Esophagus squamous epithelium (tissue), 5 donors: ENCODE data around the gene LRRN4. TPM values are rescaled to one million over a fixed set of nuclear protein-coding genes. Genes with fewer than 3 reads are reported as not detected.

ENCODE experiments used
- DNase-seq: peaks from one replicate; lab custom pipeline; 2025; lab: John Stamatoyannopoulos, UW
- H3K27ac ChIP-seq, 4 donors: fragments of 200-600 bp; sonication (generic); one replicate each; pipeline ENCODE4 v1.5.1; 2016 to 2019; ENCODE audit warnings: mild to moderate bottlenecking in 1 of 4
- H3K27me3 ChIP-seq, 4 donors: fragments of 200-600 bp; sonication (generic); 1 replicate in 3 of 4; 2 replicates in 1 of 4; pipeline versions ENCODE4 v1.5.1 to v1.6.0; 2017 to 2021; ENCODE audit warnings: antibody characterized with exemption in 1 of 4
- H3K36me3 ChIP-seq, 3 donors: fragments of 200-600 bp; sonication (generic); one replicate each; pipeline ENCODE4 v1.5.1; 2016 to 2019
- H3K4me1 ChIP-seq, 3 donors: fragments of 200-600 bp; sonication (generic); one replicate each; pipeline ENCODE4 v1.5.1; 2017 to 2019
- H3K4me3 ChIP-seq, 4 donors: fragments of 200-600 bp; sonication (generic); 1 replicate in 3 of 4; 2 replicates in 1 of 4; pipeline ENCODE4 v1.5.1; 2016 to 2019; ENCODE audit warnings: mild to moderate bottlenecking in 2 of 4, moderate library complexity in 1 of 4
- H3K9me3 ChIP-seq, 3 donors: fragments of 200-600 bp; sonication (generic); one replicate each; pipeline ENCODE4 v1.5.1; 2016 to 2019
- CTCF ChIP-seq, 6 experiments: fragments of 450-650 bp in 4 of 6; fragments of 200-600 bp in 2 of 6; sonication (generic) in 2 of 6; IDR thresholded peaks; one replicate each; pipeline ENCODE4 v1.5.1; 2016 to 2019; ENCODE audit warnings: antibody characterized with exemption in 6 of 6, mild to moderate bottlenecking in 4 of 6, moderate library complexity in 4 of 6
- POLR2A ChIP-seq, 4 donors: fragments of 450-650 bp; IDR thresholded peaks; one replicate each; pipeline ENCODE4 v1.6.1; 2017; ENCODE audit warnings: antibody characterized with exemption in 4 of 4, mild to moderate bottlenecking in 4 of 4, moderate library complexity in 3 of 4
- WGBS, 2 donors: methylation state at CpG; one replicate each; pipeline ENCODE4 v1.1.5; 2018; 5-methylcytosine and 5-hydroxymethylcytosine counted together
- intact Hi-C: fragments of 100-400 bp; cut with DNase I; formaldehyde crosslinking; loops from one replicate; pipeline ENCODE4 v1.15.0; 2022
- total RNA-seq, 4 donors: library from RNA; depleted of rRNA; stranded (reverse); fragments of >200 nt; gene quantifications; one replicate each; pipeline ENCODE4 v1.1.0, GENCODE V29; 2016
- donor health status: DM: yes; HTN: yes; CAD: no.

Gene LRRN4
- total RNA-seq, 4 donors from 2014 or later: 0.19 TPM; not detected in 3

- peak overlapping the region in 1 of 4 donors; percentile 13 for H3K27ac ChIP-seq
- WGBS, 2 donors: 33 to 42% methylated on average over 1 to 2 of the region's 2 CpGs
- DNase-seq: no peak
- peaks cover 0 to 9% (median 0%) of the 10 kb centered on the region in 3 donors for H3K4me1 ChIP-seq
- no peaks in the 10 kb centered on the region for H3K9me3 ChIP-seq
- no peaks in the 10 kb centered on the region for H3K27me3 ChIP-seq
- intact Hi-C loops: no loop called here
- H3K36me3 ChIP-seq: peaks cover 0 to 88% (median 6%) of the 10 kb centered on the region in 3 donors
- no peak overlapping the region for H3K4me3 ChIP-seq
- no peak for TF ChIP-seq POLR2A (IDR thresholded peaks at IDR 0.05)
These were observed 33.0 kb upstream of the LRRN4 start for GRCh38 chr20:6086868-6087267.

GRCh38 chr20:6083926-6084325, 30.1 kb upstream of the LRRN4 start:
- no peak for DNase-seq
- intact Hi-C loops: no loop called here
- Histone ChIP-seq H3K27me3 (no peaks in the 10 kb centered on the region), H3K27ac (no peak overlapping the region), H3K4me1 (peaks cover 0 to 32% (median 0%) of the 10 kb centered on the region in 3 donors), H3K9me3 (no peaks in the 10 kb centered on the region), H3K36me3 (peaks cover 0 to 78% (median 6%) of the 10 kb centered on the region in 3 donors), H3K4me3 (no peak overlapping the region)
- WGBS, 2 donors: 66 to 86% methylated on average over 8 to 9 of the region's 9 CpGs
- TF ChIP-seq CTCF (IDR thresholded peaks at IDR 0.05) (no peak), POLR2A (IDR thresholded peaks at IDR 0.05) (no peak)

GRCh38 chr20:6081236-6081635, 27.4 kb upstream of the LRRN4 start:
- H3K27me3 ChIP-seq: no peaks in the 10 kb centered on the region
- DNase-seq: no peak
- H3K9me3 ChIP-seq: no peaks in the 10 kb centered on the region
- H3K4me3 ChIP-seq: no peak overlapping the region
- H3K36me3 ChIP-seq: peaks cover 0 to 69% (median 6%) of the 10 kb centered on the region in 3 donors
- H3K27ac ChIP-seq: no peak overlapping the region
- H3K4me1 ChIP-seq: peaks cover 0 to 41% (median 3%) of the 10 kb centered on the region in 3 donors
- intact Hi-C loops: no loop called here
- TF ChIP-seq POLR2A (IDR thresholded peaks at IDR 0.05) (no peak), CTCF (IDR thresholded peaks at IDR 0.05) (no peak)
- 56 to 63% methylated on average over 2 of the region's 2 CpGs for WGBS, 2 donors

GRCh38 chr20:6079016-6079415, 25.2 kb upstream of the LRRN4 start:
- H3K27me3 ChIP-seq: no peaks in the 10 kb centered on the region
- whole genome bisulfite sequencing, 2 donors: 30% methylated on average over 2 of the region's 2 CpGs
- no peak overlapping the region for H3K4me3 ChIP-seq
- no peak for DNase-seq
- intact Hi-C loops: loop anchor here (5.0 kb wide), 1 partner anchor 552 kb away; no protein-coding TSS in a partner anchor
- H3K9me3 ChIP-seq: no peaks in the 10 kb centered on the region
- H3K36me3 ChIP-seq: peaks cover 0 to 69% (median 0%) of the 10 kb centered on the region in 3 donors
- H3K4me1 ChIP-seq: peaks cover 0 to 41% (median 3%) of the 10 kb centered on the region in 3 donors
- TF ChIP-seq POLR2A (IDR thresholded peaks at IDR 0.05) (no peak), CTCF (IDR thresholded peaks at IDR 0.05) (no peak)
- peak overlapping the region in 1 of 4 donors; percentile 48 for H3K27ac ChIP-seq

- TF ChIP-seq POLR2A (IDR thresholded peaks at IDR 0.05): no peak
- TF ChIP-seq CTCF (IDR thresholded peaks at IDR 0.05): no peak
- no peaks in the 10 kb centered on the region for H3K9me3 ChIP-seq
- no peak overlapping the region for H3K4me3 ChIP-seq
- no peaks in the 10 kb centered on the region for H3K27me3 ChIP-seq
- no peak overlapping the region for H3K27ac ChIP-seq
- no peak for DNase-seq
- WGBS, 2 donors: 55 to 69% methylated on average over 8 of the region's 8 CpGs
- H3K36me3 ChIP-seq: peaks cover 0 to 76% (median 10%) of the 10 kb centered on the region in 3 donors
- peaks cover 0 to 35% (median 3%) of the 10 kb centered on the region in 3 donors for H3K4me1 ChIP-seq
- intact Hi-C loops: loop anchor here (5.0 kb wide), 1 partner anchor 548 kb away; no protein-coding TSS in a partner anchor
These were observed 21.8 kb upstream of the LRRN4 start for GRCh38 chr20:6075428-6076219.
